ENCODE results near the gene PYGM. TPM values are rescaled to one million over a fixed set of nuclear protein-coding genes. Genes with fewer than 3 reads are reported as not detected.

PYGM gene
- total and polyA plus RNA-seq, 2 experiments from 2014 or later: 1.5 to 3.9 TPM

DNA sequence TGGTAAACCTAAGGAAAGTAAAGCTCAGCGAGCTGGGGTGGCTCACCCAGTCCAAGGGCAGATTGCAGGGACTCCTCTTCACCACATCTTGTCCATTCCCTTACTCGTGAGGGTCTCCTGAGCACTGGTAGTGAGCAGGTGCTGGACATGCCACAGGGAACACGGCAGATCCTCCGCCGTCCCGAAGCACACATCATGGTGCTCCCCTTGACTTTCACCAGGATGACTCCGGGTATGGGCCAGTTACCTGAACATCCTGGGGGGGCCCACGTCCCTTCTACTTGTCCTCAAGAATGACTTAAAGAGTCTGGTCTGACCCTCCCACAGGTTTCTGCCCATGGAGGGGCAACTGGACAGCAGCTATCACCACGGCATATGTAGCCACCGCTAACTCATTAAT lies 26.5 kb upstream of the PYGM start (continued):
- TF ChIP-seq, protein P1, sequence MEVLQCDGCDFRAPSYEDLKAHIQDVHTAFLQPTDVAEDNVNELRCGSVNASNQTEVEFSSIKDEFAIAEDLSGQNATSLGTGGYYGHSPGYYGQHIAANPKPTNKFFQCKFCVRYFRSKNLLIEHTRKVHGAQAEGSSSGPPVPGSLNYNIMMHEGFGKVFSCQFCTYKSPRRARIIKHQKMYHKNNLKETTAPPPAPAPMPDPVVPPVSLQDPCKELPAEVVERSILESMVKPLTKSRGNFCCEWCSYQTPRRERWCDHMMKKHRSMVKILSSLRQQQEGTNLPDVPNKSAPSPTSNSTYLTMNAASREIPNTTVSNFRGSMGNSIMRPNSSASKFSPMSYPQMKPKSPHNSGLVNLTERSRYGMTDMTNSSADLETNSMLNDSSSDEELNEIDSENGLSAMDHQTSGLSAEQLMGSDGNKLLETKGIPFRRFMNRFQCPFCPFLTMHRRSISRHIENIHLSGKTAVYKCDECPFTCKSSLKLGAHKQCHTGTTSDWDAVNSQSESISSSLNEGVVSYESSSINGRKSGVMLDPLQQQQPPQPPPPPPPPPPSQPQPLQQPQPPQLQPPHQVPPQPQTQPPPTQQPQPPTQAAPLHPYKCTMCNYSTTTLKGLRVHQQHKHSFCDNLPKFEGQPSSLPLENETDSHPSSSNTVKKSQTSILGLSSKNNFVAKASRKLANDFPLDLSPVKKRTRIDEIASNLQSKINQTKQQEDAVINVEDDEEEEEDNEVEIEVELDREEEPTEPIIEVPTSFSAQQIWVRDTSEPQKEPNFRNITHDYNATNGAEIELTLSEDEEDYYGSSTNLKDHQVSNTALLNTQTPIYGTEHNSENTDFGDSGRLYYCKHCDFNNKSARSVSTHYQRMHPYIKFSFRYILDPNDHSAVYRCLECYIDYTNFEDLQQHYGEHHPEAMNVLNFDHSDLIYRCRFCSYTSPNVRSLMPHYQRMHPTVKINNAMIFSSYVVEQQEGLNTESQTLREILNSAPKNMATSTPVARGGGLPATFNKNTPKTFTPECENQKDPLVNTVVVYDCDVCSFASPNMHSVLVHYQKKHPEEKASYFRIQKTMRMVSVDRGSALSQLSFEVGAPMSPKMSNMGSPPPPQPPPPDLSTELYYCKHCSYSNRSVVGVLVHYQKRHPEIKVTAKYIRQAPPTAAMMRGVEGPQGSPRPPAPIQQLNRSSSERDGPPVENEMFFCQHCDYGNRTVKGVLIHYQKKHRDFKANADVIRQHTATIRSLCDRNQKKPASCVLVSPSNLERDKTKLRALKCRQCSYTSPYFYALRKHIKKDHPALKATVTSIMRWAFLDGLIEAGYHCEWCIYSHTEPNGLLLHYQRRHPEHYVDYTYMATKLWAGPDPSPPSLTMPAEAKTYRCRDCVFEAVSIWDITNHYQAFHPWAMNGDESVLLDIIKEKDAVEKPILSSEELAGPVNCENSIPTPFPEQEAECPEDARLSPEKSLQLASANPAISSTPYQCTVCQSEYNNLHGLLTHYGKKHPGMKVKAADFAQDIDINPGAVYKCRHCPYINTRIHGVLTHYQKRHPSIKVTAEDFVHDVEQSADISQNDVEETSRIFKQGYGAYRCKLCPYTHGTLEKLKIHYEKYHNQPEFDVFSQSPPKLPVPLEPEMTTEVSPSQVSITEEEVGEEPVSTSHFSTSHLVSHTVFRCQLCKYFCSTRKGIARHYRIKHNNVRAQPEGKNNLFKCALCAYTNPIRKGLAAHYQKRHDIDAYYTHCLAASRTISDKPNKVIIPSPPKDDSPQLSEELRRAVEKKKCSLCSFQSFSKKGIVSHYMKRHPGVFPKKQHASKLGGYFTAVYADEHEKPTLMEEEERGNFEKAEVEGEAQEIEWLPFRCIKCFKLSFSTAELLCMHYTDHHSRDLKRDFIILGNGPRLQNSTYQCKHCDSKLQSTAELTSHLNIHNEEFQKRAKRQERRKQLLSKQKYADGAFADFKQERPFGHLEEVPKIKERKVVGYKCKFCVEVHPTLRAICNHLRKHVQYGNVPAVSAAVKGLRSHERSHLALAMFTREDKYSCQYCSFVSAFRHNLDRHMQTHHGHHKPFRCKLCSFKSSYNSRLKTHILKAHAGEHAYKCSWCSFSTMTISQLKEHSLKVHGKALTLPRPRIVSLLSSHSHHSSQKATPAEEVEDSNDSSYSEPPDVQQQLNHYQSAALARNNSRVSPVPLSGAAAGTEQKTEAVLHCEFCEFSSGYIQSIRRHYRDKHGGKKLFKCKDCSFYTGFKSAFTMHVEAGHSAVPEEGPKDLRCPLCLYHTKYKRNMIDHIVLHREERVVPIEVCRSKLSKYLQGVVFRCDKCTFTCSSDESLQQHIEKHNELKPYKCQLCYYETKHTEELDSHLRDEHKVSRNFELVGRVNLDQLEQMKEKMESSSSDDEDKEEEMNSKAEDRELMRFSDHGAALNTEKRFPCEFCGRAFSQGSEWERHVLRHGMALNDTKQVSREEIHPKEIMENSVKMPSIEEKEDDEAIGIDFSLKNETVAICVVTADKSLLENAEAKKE (CRISPR knock-in tag; IDR thresholded peaks at IDR 0.05): no peak
- TF ChIP-seq POLR2AphosphoS5 (IDR thresholded peaks at IDR 0.05; ENCODE audit: low read depth): no peak
- TF ChIP-seq ZNF114 (CRISPR knock-in tag; IDR thresholded peaks at IDR 0.05): no peak
- TF ChIP-seq NANOG (IDR thresholded peaks at IDR 0.05; ENCODE audit: borderline replicate concordance): no peak
- TF ChIP-seq CREB1 (CRISPR knock-in tag; IDR thresholded peaks at IDR 0.05; ENCODE audit: low read depth): no peak

DNA sequence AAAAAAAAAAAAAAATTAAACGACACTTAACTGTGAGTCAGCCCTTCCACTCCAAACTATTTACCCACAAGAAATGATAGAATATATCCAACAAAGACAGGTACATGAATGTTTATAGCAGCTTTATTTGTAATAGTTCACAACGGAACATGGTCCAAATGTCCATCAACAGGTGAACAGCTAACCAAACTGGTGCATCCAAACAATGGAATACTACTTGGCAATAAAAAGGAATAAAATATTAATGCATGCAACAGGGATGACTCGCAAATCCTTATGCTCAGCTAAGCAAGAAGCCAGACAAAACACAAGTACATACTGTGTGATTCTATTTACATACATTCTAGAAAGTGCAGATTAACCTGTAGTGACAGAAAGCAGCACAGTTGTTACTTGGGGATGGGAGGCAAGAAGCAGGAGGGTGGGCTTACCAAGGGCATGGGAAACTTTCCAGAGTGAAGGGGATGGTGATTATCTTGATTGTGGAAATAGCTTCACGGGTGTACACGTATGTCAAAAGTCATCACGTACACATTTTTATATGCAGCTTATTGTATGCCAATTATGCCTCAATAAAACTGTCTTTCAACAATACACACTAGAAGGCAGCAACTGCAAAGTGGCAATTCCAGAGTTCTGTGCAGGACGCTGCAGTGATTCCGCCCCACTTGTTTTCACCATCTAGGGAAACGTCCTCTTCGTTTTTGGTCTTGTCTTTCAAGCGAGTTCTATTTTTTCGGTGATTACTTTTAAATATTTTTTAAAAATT lies 25.2 kb upstream of the PYGM start:
- TF ChIP-seq, protein P2, sequence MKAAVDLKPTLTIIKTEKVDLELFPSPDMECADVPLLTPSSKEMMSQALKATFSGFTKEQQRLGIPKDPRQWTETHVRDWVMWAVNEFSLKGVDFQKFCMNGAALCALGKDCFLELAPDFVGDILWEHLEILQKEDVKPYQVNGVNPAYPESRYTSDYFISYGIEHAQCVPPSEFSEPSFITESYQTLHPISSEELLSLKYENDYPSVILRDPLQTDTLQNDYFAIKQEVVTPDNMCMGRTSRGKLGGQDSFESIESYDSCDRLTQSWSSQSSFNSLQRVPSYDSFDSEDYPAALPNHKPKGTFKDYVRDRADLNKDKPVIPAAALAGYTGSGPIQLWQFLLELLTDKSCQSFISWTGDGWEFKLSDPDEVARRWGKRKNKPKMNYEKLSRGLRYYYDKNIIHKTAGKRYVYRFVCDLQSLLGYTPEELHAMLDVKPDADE (IDR thresholded peaks at IDR 0.05): no peak
- TF ChIP-seq NANOG (IDR thresholded peaks at IDR 0.05; ENCODE audit: borderline replicate concordance): no peak
- TF ChIP-seq, protein P3, sequence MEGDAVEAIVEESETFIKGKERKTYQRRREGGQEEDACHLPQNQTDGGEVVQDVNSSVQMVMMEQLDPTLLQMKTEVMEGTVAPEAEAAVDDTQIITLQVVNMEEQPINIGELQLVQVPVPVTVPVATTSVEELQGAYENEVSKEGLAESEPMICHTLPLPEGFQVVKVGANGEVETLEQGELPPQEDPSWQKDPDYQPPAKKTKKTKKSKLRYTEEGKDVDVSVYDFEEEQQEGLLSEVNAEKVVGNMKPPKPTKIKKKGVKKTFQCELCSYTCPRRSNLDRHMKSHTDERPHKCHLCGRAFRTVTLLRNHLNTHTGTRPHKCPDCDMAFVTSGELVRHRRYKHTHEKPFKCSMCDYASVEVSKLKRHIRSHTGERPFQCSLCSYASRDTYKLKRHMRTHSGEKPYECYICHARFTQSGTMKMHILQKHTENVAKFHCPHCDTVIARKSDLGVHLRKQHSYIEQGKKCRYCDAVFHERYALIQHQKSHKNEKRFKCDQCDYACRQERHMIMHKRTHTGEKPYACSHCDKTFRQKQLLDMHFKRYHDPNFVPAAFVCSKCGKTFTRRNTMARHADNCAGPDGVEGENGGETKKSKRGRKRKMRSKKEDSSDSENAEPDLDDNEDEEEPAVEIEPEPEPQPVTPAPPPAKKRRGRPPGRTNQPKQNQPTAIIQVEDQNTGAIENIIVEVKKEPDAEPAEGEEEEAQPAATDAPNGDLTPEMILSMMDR (conservative IDR thresholded peaks at IDR 0.05; ENCODE audit: low read depth in 2 of 2): no peak
- TF ChIP-seq STAT1 (IDR thresholded peaks at IDR 0.05; ENCODE audit: unreplicated experiment): no peak
- no peak for TF ChIP-seq ZNF331 (CRISPR knock-in tag; IDR thresholded peaks at IDR 0.05; ENCODE audit: low read depth)
- TF ChIP-seq CREB1 (CRISPR knock-in tag; IDR thresholded peaks at IDR 0.05; ENCODE audit: low read depth): no peak
- TF ChIP-seq ZNF114 (CRISPR knock-in tag; IDR thresholded peaks at IDR 0.05): no peak
- Mint-ChIP-seq H3K36me3 (ENCODE audit: low read depth) (no peaks in the 10 kb centered on the region), H3K27ac (no peak overlapping the region), H3K4me1 (peaks cover 4% of the 10 kb centered on the region; the same call in 2 of the 3 replicates), H3K9me3 (no peaks in the 10 kb centered on the region), H3K4me3 (no peak overlapping the region), H3K27me3 (ENCODE audit: insufficient read depth, low read depth, poor library complexity) (peaks cover 3% of the 10 kb centered on the region)
- Histone ChIP-seq H3K4me1 (ENCODE audit: insufficient read depth) (0 out of 2 replicates have a peak, but pooled peaks cover 2% of the 10 kb centered on the region), H3K4me3 (no peak overlapping the region), H4K20me1 (replicated peaks; ENCODE audit: insufficient read depth) (no peaks in the 10 kb centered on the region), H3K27ac (ENCODE audit: low read depth) (no peak overlapping the region), H3K79me2 (replicated peaks; ENCODE audit: insufficient read depth) (peaks cover 5% of the 10 kb centered on the region; the same call in 1 of the 2 replicates), H3K9me2 (ENCODE audit: insufficient read depth) (no peaks in the 10 kb centered on the region), H3K36me3 (ENCODE audit: insufficient read depth) (no peaks in the 10 kb centered on the region), H2AFZ (no peak overlapping the region), H3F3A (replicated peaks; ENCODE audit: low read depth) (0 out of 2 replicates have a peak, but pooled peaks cover under 1% of the 10 kb centered on the region), H3K27me3 (ENCODE audit: insufficient read depth) (no peaks in the 10 kb centered on the region), H3K4me2 (no peak overlapping the region)
- ATAC-seq (no peak), DNase-seq (ENCODE audit: low spot score) (no peak)

All from GM23338 (cell line).